NB4 (cell line): ENCODE data around the gene FCAMR.

ENCODE experiments used
- DNase-seq: peaks from one replicate; pipeline ENCODE4 v3.0.0; 2010; ENCODE audit warnings: low read depth
- H3K4me3 ChIP-seq: one replicate; pipeline ENCODE4 v1.5.1; 2011; ENCODE audit warnings: mild to moderate bottlenecking, low read depth, low read length, moderate library complexity
- MAX ChIP-seq: IDR thresholded peaks from 2 replicates; pipeline ENCODE4 v1.6.1; 2011; ENCODE audit warnings: low read depth, low read length
- MYC ChIP-seq: IDR thresholded peaks from 2 replicates; pipeline ENCODE4 v1.6.1; 2011; ENCODE audit warnings: low read depth, low read length
- POLR2A ChIP-seq: IDR thresholded peaks from 2 replicates; pipeline ENCODE4 v1.6.1; 2011; ENCODE audit warnings: mild to moderate bottlenecking; ENCODE audit not compliant: insufficient read length; ENCODE audit errors: extremely low read depth
- TF ChIP-seq, protein P1 (sequence below): IDR thresholded peaks from one replicate; pipeline ENCODE4 v1.5.1; 2012; ENCODE audit warnings: low read depth, low read length

Gene FCAMR

DNA sequence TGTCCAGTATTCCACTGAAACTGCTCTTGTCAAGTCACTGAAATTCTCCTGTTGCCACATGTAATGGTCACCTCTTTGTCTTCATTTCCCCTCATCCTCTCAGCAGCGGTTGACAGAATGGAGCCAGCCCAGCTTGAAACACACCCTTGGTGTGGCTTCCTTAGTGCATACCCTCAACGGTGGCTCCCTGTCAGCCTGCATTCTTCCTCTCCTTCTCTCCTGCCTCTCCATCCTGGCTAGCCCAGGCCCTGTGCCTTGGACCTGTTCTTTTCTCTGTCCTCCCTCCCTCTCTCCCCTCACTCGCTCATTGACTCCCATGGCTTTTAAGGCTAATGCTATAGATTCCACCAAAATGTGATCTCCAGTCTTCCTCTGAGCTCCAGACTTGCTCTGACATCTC, 52.2 kb downstream of the FCAMR start:
- TF ChIP-seq MYC (no peak), MAX (no peak), POLR2A (no peak)
- TF ChIP-seq, protein P1, sequence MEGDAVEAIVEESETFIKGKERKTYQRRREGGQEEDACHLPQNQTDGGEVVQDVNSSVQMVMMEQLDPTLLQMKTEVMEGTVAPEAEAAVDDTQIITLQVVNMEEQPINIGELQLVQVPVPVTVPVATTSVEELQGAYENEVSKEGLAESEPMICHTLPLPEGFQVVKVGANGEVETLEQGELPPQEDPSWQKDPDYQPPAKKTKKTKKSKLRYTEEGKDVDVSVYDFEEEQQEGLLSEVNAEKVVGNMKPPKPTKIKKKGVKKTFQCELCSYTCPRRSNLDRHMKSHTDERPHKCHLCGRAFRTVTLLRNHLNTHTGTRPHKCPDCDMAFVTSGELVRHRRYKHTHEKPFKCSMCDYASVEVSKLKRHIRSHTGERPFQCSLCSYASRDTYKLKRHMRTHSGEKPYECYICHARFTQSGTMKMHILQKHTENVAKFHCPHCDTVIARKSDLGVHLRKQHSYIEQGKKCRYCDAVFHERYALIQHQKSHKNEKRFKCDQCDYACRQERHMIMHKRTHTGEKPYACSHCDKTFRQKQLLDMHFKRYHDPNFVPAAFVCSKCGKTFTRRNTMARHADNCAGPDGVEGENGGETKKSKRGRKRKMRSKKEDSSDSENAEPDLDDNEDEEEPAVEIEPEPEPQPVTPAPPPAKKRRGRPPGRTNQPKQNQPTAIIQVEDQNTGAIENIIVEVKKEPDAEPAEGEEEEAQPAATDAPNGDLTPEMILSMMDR: no peak
- no peak for DNase-seq
- no peak overlapping the region for H3K4me3 ChIP-seq

DNA sequence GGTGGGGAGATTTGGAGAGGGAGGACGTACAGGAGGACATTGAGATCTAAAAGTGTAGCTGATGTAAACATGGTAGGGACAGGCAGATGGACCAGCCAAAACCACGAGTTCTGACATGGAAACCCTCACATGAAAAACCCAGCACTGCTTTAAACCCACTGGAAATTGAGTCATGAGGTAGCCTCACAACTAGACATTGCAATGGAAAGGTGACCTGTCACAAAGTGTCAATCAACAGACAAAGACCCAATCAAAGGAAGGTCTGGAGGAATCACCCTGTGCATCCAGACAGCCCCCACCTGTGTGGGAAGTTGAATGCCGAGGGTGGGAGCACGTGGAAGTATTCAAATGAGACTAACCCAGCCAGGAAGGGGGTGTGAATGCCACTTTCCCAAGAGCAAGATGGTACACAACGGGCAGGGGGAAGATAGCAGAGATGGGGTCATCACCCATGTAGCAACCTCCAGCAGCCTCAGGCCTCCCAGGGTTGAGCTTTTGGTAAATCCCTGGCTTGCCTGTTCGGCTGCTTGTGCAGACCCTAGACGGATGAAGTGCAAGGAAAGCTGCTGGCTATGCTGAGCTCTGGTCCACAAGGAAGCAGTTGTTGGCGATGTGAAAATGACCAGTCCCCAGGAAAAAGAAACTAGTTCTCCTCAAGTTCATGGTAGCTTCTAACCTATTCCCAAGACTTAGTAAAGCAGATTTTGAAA, 54.1 kb downstream of the FCAMR start:
- TF ChIP-seq MAX (no peak), POLR2A (no peak), MYC (no peak)
- TF ChIP-seq, protein P1: no peak
- no peak overlapping the region for H3K4me3 ChIP-seq
- no peak for DNase-seq

DNA sequence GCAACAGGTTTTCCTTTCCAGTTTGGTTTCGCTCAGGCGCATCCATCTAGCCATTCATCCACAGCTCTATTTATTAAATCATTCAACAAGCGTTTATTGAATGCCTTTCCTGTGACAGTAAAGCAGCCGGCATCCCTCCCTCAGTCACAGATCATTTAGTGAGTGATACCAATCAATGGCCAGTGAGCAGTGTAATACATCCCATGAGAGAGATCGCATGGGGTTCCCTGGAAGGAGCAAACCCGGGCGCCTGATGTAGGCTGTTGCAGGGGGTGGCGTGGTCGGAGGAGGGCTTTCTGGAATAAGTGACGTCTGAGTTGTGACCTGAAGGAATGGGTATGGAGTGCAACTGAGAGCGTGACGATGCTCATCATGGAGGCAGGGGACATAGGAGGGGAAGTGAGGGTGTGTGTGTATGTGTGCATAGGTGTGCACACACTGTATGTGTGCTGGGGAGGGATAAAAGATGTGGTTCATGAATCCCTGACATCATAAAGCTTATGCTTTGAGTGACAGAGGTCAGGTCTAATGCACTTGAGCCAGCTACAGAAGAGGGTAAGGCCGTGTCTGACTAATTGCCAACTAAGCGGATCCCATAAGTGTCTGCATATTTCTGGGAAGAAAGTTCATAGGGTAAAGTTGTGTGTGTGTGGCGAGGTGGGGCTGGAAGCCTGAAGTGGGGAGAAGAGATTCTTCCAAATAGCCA, 55.1 kb downstream of the FCAMR start:
- no peak overlapping the region for H3K4me3 ChIP-seq
- DNase-seq: no peak
- no peak for TF ChIP-seq MYC
- TF ChIP-seq MAX: no peak
- TF ChIP-seq, protein P1: no peak
- TF ChIP-seq POLR2A: no peak

- no peak for DNase-seq
- TF ChIP-seq MYC: no peak
- TF ChIP-seq POLR2A: no peak
- no peak for TF ChIP-seq MAX
- TF ChIP-seq, protein P1: no peak
- H3K4me3 ChIP-seq: no peak overlapping the region
Observed at GRCh38 chr1:206913766-206914537, 56.3 kb downstream of the FCAMR start.

DNA sequence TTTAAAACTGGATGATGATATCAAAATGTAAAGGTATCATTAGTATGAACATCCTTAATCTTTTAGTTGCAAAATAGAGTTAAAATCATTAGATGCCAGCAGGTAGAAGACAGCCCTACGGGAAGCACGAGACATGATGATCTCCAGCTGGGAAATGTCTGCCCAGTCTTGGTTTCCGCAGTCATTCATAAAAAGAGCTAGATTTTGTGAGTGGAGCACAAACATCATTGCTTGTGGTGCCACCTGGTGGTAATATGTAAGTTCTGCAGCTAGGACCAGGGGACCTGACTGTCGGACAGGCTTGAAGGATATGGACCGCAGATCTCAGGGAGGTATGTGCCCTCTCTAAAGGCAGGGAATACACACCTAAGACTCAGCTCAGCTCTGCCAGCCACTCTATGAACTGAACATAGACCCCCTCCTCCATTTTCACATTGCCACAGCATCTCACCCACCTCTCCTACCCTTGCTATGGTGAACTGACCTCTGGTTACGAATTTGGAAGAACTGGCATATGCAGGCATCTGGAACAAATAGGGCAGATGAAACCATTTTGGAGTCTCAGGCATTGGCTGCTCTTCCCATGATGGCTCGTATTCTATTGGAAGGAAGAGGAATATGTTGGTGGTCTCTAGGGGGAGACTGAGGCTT, 57.7 kb downstream of the FCAMR start:
- no peak overlapping the region for H3K4me3 ChIP-seq
- TF ChIP-seq MYC: no peak
- TF ChIP-seq, protein P1: peak; percentile 68
- TF ChIP-seq MAX: 0 out of 2 replicates have a peak, but pooled peaks have one; percentile 30
- TF ChIP-seq POLR2A: no peak
- peak; percentile 75 for DNase-seq
